K562 treated with DMSO at 1 percent for 24 hours (cell line): ENCODE measurements around the gene POLR3GL. TPM values are rescaled to one million over a fixed set of nuclear protein-coding genes. Genes with fewer than 3 reads are reported as not detected.

Source experiments
- total RNA-seq: library from RNA; unstranded; fragments of 300-600 nt; gene quantifications from 2 replicates; pipeline ENCODE4 v1.2.3, GENCODE V29; 2022; ENCODE audit warnings: low read depth; ENCODE audit not compliant: insufficient read depth

The POLR3GL gene
- 67.0 and 71.8 TPM in 2 replicates for total RNA-seq

GRCh38 chr1:145964328-145965118 lies at the start of gene POLR3GL, which contains the start of gene ANKRD34A:
TSS of gene POLR3GL (plus strand) at chr1:145964690. CDS start at chr1:145974866, 10,176 bp downstream.
TSS of gene ANKRD34A (minus strand) at chr1:145964575. CDS start at chr1:145961759, 2,816 bp downstream.

GRCh38 chr1:145918144-145918991 lies 46.1 kb upstream of the POLR3GL start, which contains the start of gene PEX11B:
TSS of gene PEX11B (minus strand) at chr1:145918717. CDS start at chr1:145918688, 29 bp downstream.

GRCh38 chr1:145927063-145927886 lies 37.2 kb upstream of the POLR3GL start, which contains the start of gene RBM8A:
TSS of gene RBM8A (minus strand) at chr1:145927484. CDS start at chr1:145927426, 58 bp downstream.

GRCh38 chr1:145957443-145958319 lies 6.8 kb upstream of the POLR3GL start, which contains the start of gene LIX1L:
TSS of gene LIX1L (minus strand) at chr1:145958017. CDS start at chr1:145957927, 90 bp downstream.

GRCh38 chr1:145996433-145997015 lies 32.0 kb downstream of the POLR3GL start, which contains the start of gene TXNIP:
TSS of gene TXNIP (minus strand) at chr1:145996579. CDS start at chr1:145996266, 313 bp downstream.

GRCh38 chr1:146021622-146022402 lies 57.3 kb downstream of the POLR3GL start, which contains the start of gene HJV:
TSS of gene HJV (minus strand) at chr1:146021735. CDS start at chr1:146020231, 1,504 bp downstream.

Other genes starting within 250 kb of the POLR3GL start
- not detected in 2 replicates for gene CD160, start 245.2 kb upstream of the POLR3GL start, total RNA-seq
- gene RNF115, start 140.6 kb upstream of the POLR3GL start, total RNA-seq, result 6.0 and 6.1 TPM in 2 replicates
- 45.7 and 47.6 TPM in 2 replicates for gene POLR3C, start 140.5 kb upstream of the POLR3GL start, total RNA-seq
- gene NUDT17, start 119.1 kb upstream of the POLR3GL start, total RNA-seq, result 9.2 and 10.1 TPM in 2 replicates
- 21.1 and 28.0 TPM in 2 replicates for gene PIAS3, start 105.6 kb upstream of the POLR3GL start, total RNA-seq
- gene ANKRD35, start 78.8 kb upstream of the POLR3GL start, total RNA-seq, result 0.29 and 0.47 TPM in 2 replicates
- gene ITGA10, start 54.6 kb upstream of the POLR3GL start, total RNA-seq, result 0.21 and 0.41 TPM in 2 replicates
- 26.7 TPM in 2 replicates for gene PEX11B, start 46.0 kb upstream of the POLR3GL start, total RNA-seq
- 153 and 166 TPM in 2 replicates for gene RBM8A, start 37.2 kb upstream of the POLR3GL start, total RNA-seq
- 12.5 and 15.0 TPM in 2 replicates for gene LIX1L, start 6.7 kb upstream of the POLR3GL start, total RNA-seq
- 2.9 and 3.0 TPM in 2 replicates for gene ANKRD34A, start 115 bp upstream of the POLR3GL start, total RNA-seq
- 358 and 397 TPM in 2 replicates for gene TXNIP, start 31.9 kb downstream of the POLR3GL start, total RNA-seq
- 2.8 and 5.0 TPM in 2 replicates for gene HJV, start 57.0 kb downstream of the POLR3GL start, total RNA-seq
- gene NBPF10, start 180.1 kb downstream of the POLR3GL start, total RNA-seq, result 0.83 and 0.89 TPM in 2 replicates